HG03575 (cell line): ENCODE data around the gene POGLUT2.

Experiments
- ATAC-seq: cut with Tn5 transposase; IDR thresholded peaks from one replicate; pipeline ENCODE4 v1.9.1; 2021; ENCODE audit not compliant: unreplicated experiment, insufficient number of reproducible peaks, low FRiP score; ENCODE audit errors: extremely low read depth

Gene POGLUT2

DNA sequence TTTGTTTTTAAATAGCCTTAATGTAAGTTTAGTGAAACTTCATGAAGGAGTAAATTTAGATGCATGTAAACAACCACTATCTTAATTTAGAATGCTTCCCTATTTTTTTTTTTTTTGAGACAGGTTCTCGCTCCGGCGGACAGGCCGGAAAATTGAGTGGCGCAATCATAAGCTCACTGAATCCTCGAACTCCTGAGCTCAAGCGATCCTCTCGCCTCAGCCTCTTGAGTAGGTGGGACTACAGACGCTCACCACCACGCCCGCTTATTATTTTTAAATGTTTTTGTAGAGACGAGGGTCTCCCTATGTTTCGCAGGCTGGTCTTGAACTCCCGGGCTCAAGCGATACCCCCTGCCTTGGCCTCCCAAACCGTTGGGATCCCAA, 26.7 kb downstream of the POGLUT2 start:
- ATAC-seq = no peak

DNA sequence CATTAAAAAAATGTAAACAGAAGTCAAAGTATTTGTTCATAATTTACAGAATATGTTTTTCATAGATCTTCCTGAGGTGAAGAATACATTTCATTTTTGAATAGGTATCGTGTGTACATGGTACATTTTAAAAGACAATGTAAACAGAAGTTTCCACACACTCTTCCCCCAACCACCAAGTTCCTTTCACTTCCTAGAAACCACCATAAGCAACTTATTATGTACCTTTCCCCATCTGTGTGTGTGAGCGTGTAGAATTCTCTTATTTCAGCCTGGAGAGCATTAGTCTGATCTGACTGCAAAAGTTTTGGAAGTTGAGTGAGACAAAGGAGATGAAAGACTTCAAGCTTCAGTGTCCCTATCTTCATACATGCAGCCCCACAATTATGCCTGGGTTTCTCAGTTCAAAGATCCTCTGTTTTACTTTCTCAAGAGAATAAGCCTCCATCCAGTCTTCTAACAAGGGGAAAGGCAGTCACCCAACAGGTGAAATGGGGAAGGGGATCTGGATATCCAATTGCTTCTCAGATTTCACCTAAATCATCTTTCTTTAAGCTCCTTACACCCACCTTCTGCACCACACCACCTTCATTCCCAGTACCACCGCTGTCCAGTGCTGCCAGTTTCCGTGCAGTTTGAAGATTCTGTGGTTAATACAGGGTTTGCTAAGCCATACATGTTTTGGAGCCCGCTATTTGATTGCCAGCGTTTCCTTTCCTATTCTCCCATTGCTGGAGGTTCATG, 27.3 kb downstream of the POGLUT2 start:
- ATAC-seq = no peak

- ATAC-seq = no peak
Observed at GRCh38 chr13:102770435-102770834, 28.3 kb downstream of the POGLUT2 start.

DNA sequence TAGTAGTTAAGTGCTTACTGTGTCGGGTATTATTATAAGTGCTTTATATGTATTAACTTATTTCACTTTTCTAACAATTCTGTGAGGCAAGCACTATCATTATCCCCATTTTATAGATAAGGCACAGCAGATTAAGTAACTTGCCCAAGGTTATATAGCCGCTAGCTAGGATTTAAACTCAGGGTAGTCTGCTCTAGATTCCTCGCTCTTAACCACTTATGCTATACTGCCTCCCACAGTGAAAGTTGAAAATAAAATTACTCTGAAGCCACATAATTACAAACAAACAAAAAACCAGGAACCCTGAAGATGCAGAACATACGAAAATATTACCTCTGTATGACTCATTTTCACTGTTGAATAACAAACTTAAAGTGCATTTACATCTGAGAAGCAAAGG, 29.1 kb downstream of the POGLUT2 start:
- ATAC-seq = no peak

DNA sequence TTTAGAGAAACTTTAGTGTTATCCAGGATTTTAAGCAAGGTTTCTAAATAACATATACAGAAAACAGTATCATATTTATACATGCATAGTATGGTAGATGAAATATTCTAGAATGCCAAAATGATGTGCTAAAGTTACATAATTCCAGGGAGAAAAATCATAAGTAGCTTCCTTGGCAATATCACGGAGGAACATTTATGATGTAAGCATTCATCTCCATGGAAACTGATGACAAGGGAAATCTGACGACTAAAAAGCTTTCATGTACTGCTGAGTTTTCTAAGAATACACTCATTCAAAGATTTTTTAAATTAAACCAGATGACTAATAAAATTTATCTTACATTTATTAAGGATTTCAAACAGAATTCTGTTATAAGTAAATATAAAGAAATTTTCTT, 29.9 kb downstream of the POGLUT2 start:
- no peak for ATAC-seq

GRCh38 chr13:102763741-102764140, 35.0 kb downstream of the POGLUT2 start:
- no peak for ATAC-seq

DNA sequence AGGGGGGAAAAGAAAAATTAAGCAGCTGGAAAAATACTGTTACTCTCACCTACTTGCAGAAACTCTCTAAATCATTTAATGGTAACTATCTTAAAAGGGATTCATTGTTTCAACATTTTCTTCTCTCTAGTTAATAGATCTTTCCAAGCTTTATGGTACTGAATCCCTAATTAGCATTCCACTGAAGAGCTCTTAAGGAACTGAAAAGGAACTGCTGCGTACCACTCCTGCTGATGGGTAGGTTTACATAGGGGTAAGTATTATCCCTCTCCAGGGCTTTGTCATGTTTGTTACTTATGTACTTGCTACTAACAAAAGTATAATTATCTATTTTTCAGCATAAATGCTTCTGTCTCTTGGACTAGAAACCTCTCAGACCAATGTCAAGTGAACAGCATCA, 37.7 kb downstream of the POGLUT2 start:
- no peak for ATAC-seq

DNA sequence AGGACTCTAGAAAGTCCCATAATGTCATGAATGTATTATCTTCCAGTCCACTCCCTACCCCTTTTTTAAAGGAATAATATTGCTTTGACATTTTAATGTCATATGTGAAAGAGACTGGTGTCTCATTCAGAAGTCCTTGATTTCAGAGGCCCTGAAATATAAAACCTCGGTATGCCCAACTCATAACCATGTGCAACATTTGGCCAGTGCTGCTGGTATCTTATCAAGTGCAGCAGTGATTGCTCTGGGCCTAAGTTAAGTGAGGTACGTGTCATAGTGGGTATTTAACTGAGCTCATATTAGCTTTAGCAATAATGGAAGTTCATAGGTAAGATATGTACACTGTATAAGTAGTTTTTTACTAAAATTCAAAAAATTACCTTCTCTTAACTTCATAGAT, 39.9 kb downstream of the POGLUT2 start:
- ATAC-seq = no peak

- no peak for ATAC-seq
Observed at GRCh38 chr13:102757006-102757405, 41.8 kb downstream of the POGLUT2 start.

DNA sequence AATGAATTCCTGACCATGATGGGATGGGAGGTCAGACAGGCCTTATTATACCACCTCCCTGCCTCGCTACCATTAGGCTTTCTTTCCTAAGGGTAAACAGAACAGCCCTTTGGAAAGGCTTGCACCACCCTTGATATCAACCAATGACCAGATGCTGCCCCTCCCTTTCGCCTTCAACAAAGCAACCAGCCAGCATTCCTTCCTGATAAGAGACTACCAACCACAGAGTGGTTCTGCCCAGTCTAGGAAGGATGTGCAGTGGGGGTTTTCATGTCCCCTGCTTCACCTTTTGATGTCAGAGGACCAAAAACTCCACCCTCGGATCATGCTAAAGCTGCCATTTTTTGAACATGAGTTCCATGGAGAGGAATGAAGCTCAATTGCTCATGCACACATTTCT, 46.9 kb downstream of the POGLUT2 start:
- no peak for ATAC-seq

DNA sequence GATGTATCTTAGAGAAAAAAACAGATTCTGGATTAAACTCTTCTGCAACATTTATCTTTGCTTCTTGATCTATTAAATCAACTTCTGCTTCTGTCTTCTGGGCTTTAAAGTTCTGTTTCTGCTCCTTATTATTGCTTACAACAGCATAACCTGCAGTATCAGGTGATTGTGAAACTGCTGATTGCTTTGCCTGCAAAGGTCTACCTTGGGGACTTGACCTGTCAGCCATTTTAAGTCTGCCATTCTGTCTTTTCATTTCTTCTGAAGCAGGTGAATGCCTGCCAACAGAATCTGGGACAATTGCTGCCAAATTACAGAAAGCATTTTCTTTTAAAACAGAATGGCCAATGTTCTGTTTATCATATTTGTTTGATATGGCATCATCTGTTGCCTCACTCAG, 56.3 kb downstream of the POGLUT2 start:
- ATAC-seq = no peak

GRCh38 chr13:102742101-102742500, 56.7 kb downstream of the POGLUT2 start:
- ATAC-seq = no peak
